ENCODE measurements around the gene GET4.

GRCh38 chr7:908159-908581, 31.8 kb downstream of the GET4 start:
- TF ChIP-seq CTCF (IDR thresholded peaks at IDR 0.05): no peak
- no peak for TF ChIP-seq POLR2A (IDR thresholded peaks at IDR 0.05)

Data from lower leg skin (tissue), 3 donors.